Mesendoderm (in vitro differentiated cells): ENCODE measurements around the gene DAPK1.

Source experiments
- DNase-seq: peaks from one replicate; pipeline ENCODE4 v3.0.0; 2013
- H2AK5ac ChIP-seq: 2 replicates; pipeline ENCODE4 v1.6.1; 2013; ENCODE audit warnings: low read length, inconsistent platforms
- H2BK120ac ChIP-seq: 2 replicates; pipeline ENCODE4 v1.6.1; 2013; ENCODE audit warnings: low read depth, mild to moderate bottlenecking, low read length, moderate library complexity, mixed read lengths
- H2BK15ac ChIP-seq: replicated peaks from 2 replicates; pipeline ENCODE4 v1.6.1; 2013; ENCODE audit warnings: low read depth, mild to moderate bottlenecking, moderate library complexity
- H2BK5ac ChIP-seq: 2 replicates; pipeline ENCODE4 v1.6.1; 2013; ENCODE audit warnings: low read length, inconsistent platforms
- H3K18ac ChIP-seq: 2 replicates; pipeline ENCODE4 v1.6.1; 2013; ENCODE audit warnings: mild to moderate bottlenecking, low read length, mixed read lengths
- H3K23ac ChIP-seq: one replicate; pipeline ENCODE4 v1.6.1; 2013; ENCODE audit warnings: low read length
- H3K27ac ChIP-seq: 2 replicates; pipeline ENCODE4 v1.5.1; 2013; ENCODE audit warnings: low read depth, mild to moderate bottlenecking, inconsistent platforms, low read length, moderate library complexity
- H3K27me3 ChIP-seq: 2 replicates; pipeline ENCODE4 v1.6.1; 2013; ENCODE audit warnings: low read length, control low read depth, mild to moderate bottlenecking, inconsistent platforms; ENCODE audit not compliant: insufficient read depth, poor library complexity
- H3K36me3 ChIP-seq: 2 replicates; pipeline ENCODE4 v1.6.1; 2013; ENCODE audit warnings: low read length, inconsistent platforms; ENCODE audit not compliant: control insufficient read depth, insufficient read depth
- H3K4ac ChIP-seq: one replicate; pipeline ENCODE4 v1.6.1; 2013; ENCODE audit warnings: low read depth, mild to moderate bottlenecking, low read length, moderate library complexity
- H3K4me1 ChIP-seq: 2 replicates; pipeline ENCODE4 v1.6.1; 2013; ENCODE audit warnings: low read depth, low read length, inconsistent platforms; ENCODE audit not compliant: control insufficient read depth
- H3K4me2 ChIP-seq: 2 replicates; pipeline ENCODE4 v1.6.1; 2013; ENCODE audit warnings: low read length
- H3K4me3 ChIP-seq: 2 replicates; pipeline ENCODE4 v1.5.1; 2013; ENCODE audit warnings: mild to moderate bottlenecking, low read length
- H3K56ac ChIP-seq: one replicate; pipeline ENCODE4 v1.6.1; 2013; ENCODE audit warnings: low read length
- H3K79me1 ChIP-seq: 2 replicates; pipeline ENCODE4 v1.6.1; 2013; ENCODE audit warnings: low read length, inconsistent platforms
- H3K79me2 ChIP-seq: 2 replicates; pipeline ENCODE4 v1.6.1; 2013; ENCODE audit warnings: mild to moderate bottlenecking, low read length; ENCODE audit not compliant: control insufficient read depth, insufficient read depth
- H3K9ac ChIP-seq: 2 replicates; pipeline ENCODE4 v1.6.1; 2013; ENCODE audit warnings: low read length, inconsistent platforms
- H4K5ac ChIP-seq: one replicate; pipeline ENCODE4 v1.6.1; 2013; ENCODE audit warnings: low read length
- H4K8ac ChIP-seq: one replicate; pipeline ENCODE4 v1.6.1; 2013; ENCODE audit warnings: low read depth, mild to moderate bottlenecking, control low read depth, low read length, moderate library complexity
- WGBS: extraction: QIAGEN DNeasy Blood & Tissue Kit; methylation state at CpG from one replicate; pipeline ENCODE4 v1.1.7; 2013; ENCODE audit warnings: low lambda C conversion rate, missing lambda C conversion rate; ENCODE audit not compliant: insufficient coverage; ENCODE audit errors: extremely low coverage; 5-methylcytosine and 5-hydroxymethylcytosine counted together

DAPK1 gene

GRCh38 chr9:87580941-87581438, 83.3 kb downstream of the DAPK1 start:
- H3K56ac ChIP-seq, result peak overlapping the region; percentile 27
- no peak overlapping the region for H3K4me3 ChIP-seq
- H3K36me3 ChIP-seq, result no peaks in the 10 kb centered on the region
- no peak overlapping the region for H3K9ac ChIP-seq
- peaks cover 21% of the 10 kb centered on the region for H3K79me1 ChIP-seq
- no peak overlapping the region for H4K5ac ChIP-seq
- no peaks in the 10 kb centered on the region for H3K27me3 ChIP-seq
- no peak for DNase-seq
- no peak overlapping the region for H3K23ac ChIP-seq
- H3K79me2 ChIP-seq, result peaks cover 18% of the 10 kb centered on the region
- H3K27ac ChIP-seq, result no peak overlapping the region
- no peak overlapping the region for H2BK120ac ChIP-seq
- no peak overlapping the region for H2BK5ac ChIP-seq
- WGBS, result no CpG with 5 or more reads among the region's 10 CpGs
- H2AK5ac ChIP-seq, result no peak overlapping the region
- H3K4ac ChIP-seq, result no peak overlapping the region
- no peak overlapping the region for H4K8ac ChIP-seq
- no peak overlapping the region for H3K18ac ChIP-seq
- peaks cover 10% of the 10 kb centered on the region for H3K4me1 ChIP-seq
- no peak overlapping the region for H2BK15ac ChIP-seq
- H3K4me2 ChIP-seq, result no peak overlapping the region

- no peak overlapping the region for H2BK5ac ChIP-seq
- no peak overlapping the region for H2BK120ac ChIP-seq
- no peaks in the 10 kb centered on the region for H3K36me3 ChIP-seq
- WGBS, result no CpG with 5 or more reads among the region's 3 CpGs
- H4K5ac ChIP-seq, result no peak overlapping the region
- peaks cover 10% of the 10 kb centered on the region for H3K4me1 ChIP-seq
- no peak overlapping the region for H3K4ac ChIP-seq
- H3K79me1 ChIP-seq, result peaks cover 19% of the 10 kb centered on the region
- H3K27ac ChIP-seq, result no peak overlapping the region
- H4K8ac ChIP-seq, result no peak overlapping the region
- H2AK5ac ChIP-seq, result no peak overlapping the region
- H3K56ac ChIP-seq, result no peak overlapping the region
- H3K4me2 ChIP-seq, result no peak overlapping the region
- no peak overlapping the region for H3K23ac ChIP-seq
- H3K9ac ChIP-seq, result no peak overlapping the region
- no peak for DNase-seq
- no peak overlapping the region for H3K4me3 ChIP-seq
- H3K27me3 ChIP-seq, result no peaks in the 10 kb centered on the region
- H3K18ac ChIP-seq, result no peak overlapping the region
- peaks cover 17% of the 10 kb centered on the region for H3K79me2 ChIP-seq
- no peak overlapping the region for H2BK15ac ChIP-seq
Measured at GRCh38 chr9:87581513-87581912, 83.8 kb downstream of the DAPK1 start.

- no peak overlapping the region for H2AK5ac ChIP-seq
- WGBS, result no CpG with 5 or more reads among the region's 10 CpGs
- H3K36me3 ChIP-seq, result no peaks in the 10 kb centered on the region
- H3K27ac ChIP-seq, result no peak overlapping the region
- peaks cover 10% of the 10 kb centered on the region for H3K4me1 ChIP-seq
- peaks cover 16% of the 10 kb centered on the region for H3K79me2 ChIP-seq
- H3K18ac ChIP-seq, result no peak overlapping the region
- H3K79me1 ChIP-seq, result peaks cover 17% of the 10 kb centered on the region
- no peaks in the 10 kb centered on the region for H3K27me3 ChIP-seq
- H3K4me2 ChIP-seq, result no peak overlapping the region
- no peak overlapping the region for H3K56ac ChIP-seq
- no peak for DNase-seq
- no peak overlapping the region for H2BK120ac ChIP-seq
- H3K23ac ChIP-seq, result no peak overlapping the region
- no peak overlapping the region for H2BK15ac ChIP-seq
- H3K4ac ChIP-seq, result no peak overlapping the region
- H4K5ac ChIP-seq, result no peak overlapping the region
- H3K4me3 ChIP-seq, result no peak overlapping the region
- H3K9ac ChIP-seq, result no peak overlapping the region
- H2BK5ac ChIP-seq, result no peak overlapping the region
- H4K8ac ChIP-seq, result no peak overlapping the region
Measured at GRCh38 chr9:87581949-87582637, 84.4 kb downstream of the DAPK1 start.

- no peak overlapping the region for H3K4ac ChIP-seq
- no peak overlapping the region for H3K23ac ChIP-seq
- no peak overlapping the region for H2AK5ac ChIP-seq
- no peak overlapping the region for H3K4me2 ChIP-seq
- H2BK15ac ChIP-seq, result no peak overlapping the region
- DNase-seq, result no peak
- H4K8ac ChIP-seq, result no peak overlapping the region
- H3K27ac ChIP-seq, result no peak overlapping the region
- H3K18ac ChIP-seq, result no peak overlapping the region
- no peak overlapping the region for H3K4me3 ChIP-seq
- no peak overlapping the region for H3K56ac ChIP-seq
- peaks cover 4% of the 10 kb centered on the region for H3K4me1 ChIP-seq
- no peak overlapping the region for H2BK5ac ChIP-seq
- no peak overlapping the region for H3K9ac ChIP-seq
- H3K79me2 ChIP-seq, result peaks cover 7% of the 10 kb centered on the region
- H3K36me3 ChIP-seq, result no peaks in the 10 kb centered on the region
- H2BK120ac ChIP-seq, result no peak overlapping the region
- no peak overlapping the region for H4K5ac ChIP-seq
- peaks cover 11% of the 10 kb centered on the region for H3K79me1 ChIP-seq
- no peaks in the 10 kb centered on the region for H3K27me3 ChIP-seq
Measured at GRCh38 chr9:87584326-87584725, 86.7 kb downstream of the DAPK1 start.

GRCh38 chr9:87585123-87585855, 87.6 kb downstream of the DAPK1 start:
- no peak overlapping the region for H2BK15ac ChIP-seq
- no peak overlapping the region for H3K9ac ChIP-seq
- no peak overlapping the region for H3K23ac ChIP-seq
- no peak overlapping the region for H3K4me2 ChIP-seq
- H4K8ac ChIP-seq, result no peak overlapping the region
- H4K5ac ChIP-seq, result no peak overlapping the region
- H3K4ac ChIP-seq, result no peak overlapping the region
- H3K79me2 ChIP-seq, result peaks cover 7% of the 10 kb centered on the region
- H3K4me3 ChIP-seq, result no peak overlapping the region
- no peaks in the 10 kb centered on the region for H3K36me3 ChIP-seq
- H2BK5ac ChIP-seq, result no peak overlapping the region
- peaks cover 11% of the 10 kb centered on the region for H3K79me1 ChIP-seq
- no peak overlapping the region for H3K27ac ChIP-seq
- no peak overlapping the region for H3K18ac ChIP-seq
- no peaks in the 10 kb centered on the region for H3K27me3 ChIP-seq
- H3K4me1 ChIP-seq, result peaks cover 4% of the 10 kb centered on the region
- no peak overlapping the region for H2AK5ac ChIP-seq
- H2BK120ac ChIP-seq, result no peak overlapping the region
- no CpG with 5 or more reads among the region's 5 CpGs for WGBS
- no peak overlapping the region for H3K56ac ChIP-seq
- DNase-seq, result no peak
